Epithelial cell of esophagus (primary cell): ENCODE measurements around the gene RAPGEF6.
"Not testable (repeated sequence)": the region's sequence is repeated elsewhere in the genome, so short reads cannot be mapped to it uniquely, and the experiment has no call there.

ENCODE experiments used
- DNase-seq: peaks from one replicate; pipeline ENCODE4 v3.0.0; 2010; ENCODE audit warnings: low read depth
- H3K4me3 ChIP-seq: 2 replicates; pipeline ENCODE4 v1.5.1; 2011; ENCODE audit warnings: mild to moderate bottlenecking, low read length, control low read depth
- TF ChIP-seq, protein P1 (sequence below): IDR thresholded peaks from 2 replicates; pipeline ENCODE4 v1.5.1; 2011; ENCODE audit warnings: low read depth, mild to moderate bottlenecking, low read length, control low read depth, inconsistent platforms; ENCODE audit not compliant: insufficient read depth; ENCODE audit errors: missing control alignments

Gene RAPGEF6

DNA sequence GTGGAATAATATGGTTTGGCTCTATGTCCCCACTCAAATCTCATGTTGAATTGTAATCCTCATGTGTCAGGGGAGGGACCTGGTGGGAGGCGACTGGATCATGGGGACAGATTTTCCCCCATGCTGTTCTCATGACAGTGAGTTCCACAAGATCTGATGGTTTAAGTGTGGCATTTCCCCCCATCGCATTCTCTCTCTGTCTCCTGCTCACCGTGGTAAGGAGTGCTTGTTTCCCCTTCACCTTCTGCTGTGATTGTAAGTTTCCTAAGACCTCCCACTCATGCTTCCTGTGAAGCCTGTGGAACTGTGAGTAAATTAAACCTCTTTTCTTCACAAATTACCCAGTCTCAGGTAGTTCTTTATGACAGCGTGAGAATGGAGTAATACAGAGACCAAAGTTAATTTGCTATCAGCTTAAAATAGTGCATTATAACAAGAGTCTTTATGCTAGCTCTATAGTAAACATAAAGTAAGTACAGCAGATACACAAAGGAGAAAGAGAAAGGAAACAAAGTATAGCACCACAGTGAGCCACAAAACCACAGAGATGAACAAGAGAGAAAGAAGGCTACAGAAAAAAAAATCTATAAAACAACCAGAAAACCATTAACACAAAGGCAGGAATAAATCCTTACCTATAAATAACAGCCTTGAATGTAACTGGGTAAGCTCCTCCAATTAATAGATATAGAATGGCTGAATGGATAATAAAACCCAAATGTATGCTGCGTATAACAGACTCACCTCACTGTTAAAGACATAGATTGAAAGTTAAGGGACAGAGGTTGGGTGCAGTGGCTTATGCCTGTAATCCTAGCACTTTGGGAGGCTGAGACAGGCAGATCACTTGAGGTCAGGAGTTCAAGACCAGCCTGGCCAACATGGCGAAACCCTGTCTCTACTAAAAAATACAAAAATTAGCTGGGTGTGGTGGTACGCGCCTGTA lies 39.7 kb downstream of the RAPGEF6 start:
- H3K4me3 ChIP-seq: no peak overlapping the region
- TF ChIP-seq, protein P1, sequence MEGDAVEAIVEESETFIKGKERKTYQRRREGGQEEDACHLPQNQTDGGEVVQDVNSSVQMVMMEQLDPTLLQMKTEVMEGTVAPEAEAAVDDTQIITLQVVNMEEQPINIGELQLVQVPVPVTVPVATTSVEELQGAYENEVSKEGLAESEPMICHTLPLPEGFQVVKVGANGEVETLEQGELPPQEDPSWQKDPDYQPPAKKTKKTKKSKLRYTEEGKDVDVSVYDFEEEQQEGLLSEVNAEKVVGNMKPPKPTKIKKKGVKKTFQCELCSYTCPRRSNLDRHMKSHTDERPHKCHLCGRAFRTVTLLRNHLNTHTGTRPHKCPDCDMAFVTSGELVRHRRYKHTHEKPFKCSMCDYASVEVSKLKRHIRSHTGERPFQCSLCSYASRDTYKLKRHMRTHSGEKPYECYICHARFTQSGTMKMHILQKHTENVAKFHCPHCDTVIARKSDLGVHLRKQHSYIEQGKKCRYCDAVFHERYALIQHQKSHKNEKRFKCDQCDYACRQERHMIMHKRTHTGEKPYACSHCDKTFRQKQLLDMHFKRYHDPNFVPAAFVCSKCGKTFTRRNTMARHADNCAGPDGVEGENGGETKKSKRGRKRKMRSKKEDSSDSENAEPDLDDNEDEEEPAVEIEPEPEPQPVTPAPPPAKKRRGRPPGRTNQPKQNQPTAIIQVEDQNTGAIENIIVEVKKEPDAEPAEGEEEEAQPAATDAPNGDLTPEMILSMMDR: no peak

DNA sequence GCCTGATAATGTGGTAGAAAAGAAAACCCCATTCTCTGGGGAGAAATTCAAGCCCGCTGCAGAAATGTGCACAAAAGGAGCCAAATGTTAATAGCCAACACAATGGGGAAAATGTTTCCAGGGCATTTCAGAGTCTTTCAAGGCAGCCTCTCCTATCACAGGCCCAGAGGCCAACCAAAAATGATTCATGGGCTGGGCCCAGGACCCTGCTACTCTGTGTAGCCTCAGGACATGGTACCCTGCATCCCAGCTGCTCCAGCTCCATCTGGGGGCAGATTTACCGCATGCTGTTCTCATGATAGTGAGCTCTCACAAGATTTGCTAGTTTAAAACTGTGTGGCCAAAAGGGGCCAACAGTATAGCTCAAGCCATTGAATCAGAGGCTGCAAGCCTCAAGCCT lies 41.1 kb downstream of the RAPGEF6 start:
- DNase-seq: no peak
- no peak overlapping the region for H3K4me3 ChIP-seq
- TF ChIP-seq, protein P1: no peak

More for the DNA sequence above, 39.7 kb downstream of the RAPGEF6 start:
- no peak for DNase-seq

DNA sequence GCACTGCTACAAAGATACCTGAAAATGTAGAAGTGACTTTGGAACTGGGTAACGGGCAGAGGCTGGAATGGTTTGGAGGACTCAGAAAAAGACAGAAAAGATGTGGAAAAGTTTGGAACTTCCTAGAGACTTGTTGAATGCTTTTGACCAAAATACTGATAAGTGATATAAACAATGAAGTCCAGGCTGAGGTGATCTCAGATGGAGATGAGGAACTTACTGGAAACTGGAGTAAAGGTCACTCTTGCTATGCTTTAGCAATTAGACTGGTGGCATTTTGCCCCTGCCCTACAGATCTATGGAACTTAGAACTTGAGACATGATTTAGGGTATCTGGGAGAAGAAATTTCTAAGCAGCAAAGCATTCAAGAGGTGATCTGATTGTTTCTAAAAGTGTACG lies 41.6 kb downstream of the RAPGEF6 start:
- not testable (repeated sequence) for DNase-seq, H3K4me3 ChIP-seq

DNA sequence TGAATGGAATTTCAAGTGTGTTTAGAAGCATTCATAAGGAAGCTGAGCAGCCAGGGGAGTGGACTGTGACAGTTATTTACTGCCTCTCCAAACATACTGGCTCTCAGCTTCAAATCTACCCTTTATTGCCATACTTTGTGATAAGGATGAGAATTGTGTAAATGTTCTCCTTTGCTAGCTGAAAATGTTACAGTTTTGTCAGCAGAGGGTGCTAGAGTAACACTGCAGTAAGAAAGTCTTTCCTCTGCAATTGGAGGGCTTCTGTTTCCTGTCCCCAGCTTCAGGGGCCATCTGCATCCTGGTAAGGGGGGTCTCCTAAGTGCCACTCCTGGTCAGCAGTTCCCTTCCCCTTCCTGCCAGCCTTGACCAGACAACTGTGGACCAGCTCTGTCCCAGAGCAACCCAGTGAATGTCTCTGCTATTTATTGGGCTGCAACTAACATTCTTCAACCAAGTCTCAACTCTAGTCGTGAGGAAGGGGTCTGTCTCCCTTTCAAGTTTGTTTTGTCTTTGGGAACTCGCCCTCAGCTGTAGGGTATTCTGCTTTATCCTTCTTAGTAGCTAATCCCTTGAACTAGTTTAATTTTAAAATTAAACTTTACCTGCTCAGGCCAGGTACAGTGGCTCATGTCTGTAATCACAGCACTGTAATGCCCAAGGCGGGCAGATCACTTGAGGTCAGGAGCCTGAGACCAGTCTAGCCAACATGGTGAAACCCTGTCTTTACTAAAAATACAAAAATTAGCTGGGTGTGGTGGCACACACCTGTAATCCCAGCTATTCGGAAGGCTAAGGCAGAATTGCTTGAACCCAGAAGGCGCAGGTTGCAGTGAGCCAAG lies 45.3 kb downstream of the RAPGEF6 start:
- peak; percentile 59 for DNase-seq
- H3K4me3 ChIP-seq: no peak overlapping the region
- TF ChIP-seq, protein P1: peak; percentile 81

DNA sequence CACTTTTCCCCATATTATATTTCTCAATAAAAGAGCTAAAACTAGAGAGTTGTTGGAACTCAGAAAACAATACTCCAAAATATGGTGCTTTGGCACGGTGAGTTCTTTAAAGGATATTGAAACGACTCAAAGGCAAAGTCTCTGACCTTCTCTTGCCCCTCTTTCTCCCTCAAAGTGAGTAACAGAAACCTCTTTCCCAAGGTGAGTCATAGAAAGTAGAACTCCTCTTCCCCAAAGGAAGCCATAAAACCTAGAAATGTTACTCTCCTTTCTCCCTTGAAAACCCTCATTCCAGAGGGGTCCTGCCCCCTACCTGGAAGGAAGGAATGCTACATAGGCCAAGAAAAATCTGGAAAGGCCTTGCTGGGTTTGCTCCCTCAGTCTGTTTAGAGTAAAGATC lies 47.5 kb downstream of the RAPGEF6 start:
- TF ChIP-seq, protein P1: no peak
- DNase-seq: peak; percentile 11
- no peak overlapping the region for H3K4me3 ChIP-seq

DNA sequence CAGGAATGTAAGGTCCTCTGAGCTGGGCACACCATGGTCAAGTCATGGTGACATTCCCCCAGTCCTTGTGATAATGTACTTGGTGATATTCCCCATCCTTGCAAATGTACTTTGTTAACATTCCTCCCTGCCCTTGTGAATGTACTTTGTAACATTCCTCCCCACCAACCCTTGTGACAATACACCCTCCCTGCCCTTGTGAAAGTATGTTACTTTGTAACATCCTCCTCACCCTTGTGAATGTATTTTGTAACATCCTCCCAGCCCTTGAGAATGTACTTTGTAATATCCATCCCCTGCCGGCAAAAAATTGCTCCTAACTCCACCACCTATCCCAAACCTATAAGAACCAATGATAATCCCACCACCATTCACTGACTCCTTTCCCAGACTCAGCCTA lies 53.3 kb downstream of the RAPGEF6 start:
- no peak for DNase-seq
- TF ChIP-seq, protein P1: no peak
- no peak overlapping the region for H3K4me3 ChIP-seq

DNA sequence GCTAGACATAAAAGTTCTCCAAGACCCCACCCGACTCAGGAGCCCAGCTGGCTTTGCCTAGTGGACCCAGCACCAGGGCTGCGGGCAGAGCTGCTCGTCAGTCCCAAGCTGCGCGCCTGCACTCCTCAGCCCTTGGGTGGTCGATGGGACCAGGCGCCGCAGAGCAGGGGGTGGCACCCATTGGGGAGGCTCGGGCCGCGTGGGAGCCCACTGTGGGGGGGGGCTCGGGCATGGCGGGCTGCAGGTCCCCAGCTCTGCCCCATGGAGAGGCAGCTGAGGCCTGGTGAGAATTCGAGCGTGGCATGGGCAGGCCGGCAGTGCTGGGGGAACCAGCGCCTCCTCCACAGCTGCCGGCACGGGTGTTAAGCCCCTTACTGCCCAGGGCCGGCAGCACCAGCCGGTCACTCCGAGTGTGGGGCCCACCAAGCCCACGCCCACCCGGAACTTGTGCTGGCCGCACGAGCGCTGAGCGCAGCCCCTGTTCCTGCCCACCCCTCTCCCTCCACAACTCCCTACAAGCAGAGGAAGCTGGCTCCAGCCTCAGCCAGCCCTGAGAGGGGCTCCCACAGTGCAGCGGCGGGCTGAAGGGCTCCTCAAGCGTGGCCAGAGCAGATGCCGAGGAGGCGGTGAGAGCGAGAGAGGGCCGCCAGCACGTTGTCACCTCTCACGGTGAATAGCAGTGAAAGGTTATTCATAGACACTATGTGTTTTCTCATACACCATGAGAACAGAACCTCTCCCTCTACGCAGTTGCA lies 54.9 kb downstream of the RAPGEF6 start:
- no peak for DNase-seq
- H3K4me3 ChIP-seq: no peak overlapping the region
- TF ChIP-seq, protein P1: no peak
